OCI-LY1 (cell line): ENCODE measurements around the gene DSC3.

ENCODE experiments used
- H2AFZ ChIP-seq: fragments of 200-600 bp; sonication (generic), shearing (Covaris generic); 2 replicates; pipeline ENCODE4 v1.6.0; 2014; ENCODE audit warnings: antibody characterized with exemption, mild to moderate bottlenecking, low read length
- H3F3A ChIP-seq: fragments of 200-600 bp; sonication (generic), shearing (Covaris generic); 2 replicates; pipeline ENCODE4 v1.6.0; 2014; ENCODE audit warnings: mild to moderate bottlenecking, antibody characterized with exemption, low read length, moderate library complexity; ENCODE audit not compliant: insufficient read depth
- H3K27ac ChIP-seq: fragments of 200-600 bp; sonication (generic); 2 replicates; pipeline ENCODE4 v1.5.1; 2014; ENCODE audit warnings: low read length, mixed run types, mild to moderate bottlenecking, low read depth; ENCODE audit not compliant: poor library complexity, severe bottlenecking
- H3K27me3 ChIP-seq: fragments of 200-600 bp; sonication (generic); 2 replicates; pipeline ENCODE4 v1.6.0; 2014; ENCODE audit warnings: antibody characterized with exemption, mild to moderate bottlenecking, low read length, moderate library complexity; ENCODE audit not compliant: insufficient read depth
- H3K36me3 ChIP-seq: fragments of 200-600 bp; sonication (generic); 2 replicates; pipeline ENCODE4 v1.6.1; 2014; ENCODE audit warnings: mild to moderate bottlenecking, antibody characterized with exemption, low read length, moderate library complexity, mixed read lengths; ENCODE audit not compliant: insufficient read depth
- H3K4me1 ChIP-seq: fragments of 200-600 bp; sonication (generic); 2 replicates; pipeline ENCODE4 v1.5.1; 2014; ENCODE audit warnings: mild to moderate bottlenecking, low read length, moderate library complexity; ENCODE audit not compliant: insufficient read depth, severe bottlenecking
- H3K4me2 ChIP-seq: fragments of 200-600 bp; sonication (generic), shearing (Covaris generic); 2 replicates; pipeline ENCODE4 v1.6.1; 2014; ENCODE audit warnings: low read length
- H3K4me3 ChIP-seq: fragments of 200-600 bp; sonication (generic); 2 replicates; pipeline ENCODE4 v1.5.1; 2014; ENCODE audit warnings: low read length, low read depth, mild to moderate bottlenecking, mixed read lengths; ENCODE audit not compliant: poor library complexity, severe bottlenecking
- H3K79me2 ChIP-seq: fragments of 200-600 bp; shearing (Covaris generic); 2 replicates; pipeline ENCODE4 v1.6.1; 2016; ENCODE audit warnings: mixed run types, low read length, mixed read lengths; ENCODE audit not compliant: insufficient read depth
- H3K9ac ChIP-seq: fragments of 200-600 bp; sonication (generic), shearing (Covaris generic); 2 replicates; pipeline ENCODE4 v1.6.1; 2014; ENCODE audit warnings: mild to moderate bottlenecking, low read length, mixed read lengths
- H3K9me2 ChIP-seq: fragments of 200-600 bp; sonication (generic), shearing (Covaris generic); 2 replicates; pipeline ENCODE4 v1.6.1; 2014; ENCODE audit warnings: low read depth, mild to moderate bottlenecking, low read length, mixed read lengths
- H3K9me3 ChIP-seq: fragments of 200-600 bp; shearing (Covaris generic); 2 replicates; pipeline ENCODE4 v1.6.1; 2014; ENCODE audit warnings: low read length, mixed read lengths
- H4K20me1 ChIP-seq: fragments of 200-600 bp; sonication (generic), shearing (Covaris generic); 2 replicates; pipeline ENCODE4 v1.6.0; 2016; ENCODE audit warnings: mild to moderate bottlenecking, low read length; ENCODE audit not compliant: insufficient read depth
- EZH2 ChIP-seq: fragments of 200-600 bp; sonication (generic), shearing (Covaris generic); IDR thresholded peaks from 2 replicates; pipeline ENCODE4 v1.8.0; 2017; ENCODE audit warnings: borderline replicate concordance, mixed run types, mild to moderate bottlenecking, antibody characterized with exemption, low read length, moderate library complexity, mixed read lengths
- TF ChIP-seq, protein P1 (sequence below): fragments of 200-600 bp; sonication (generic), shearing (Covaris generic); IDR thresholded peaks from 2 replicates; pipeline ENCODE4 v1.5.1; 2017; ENCODE audit warnings: mild to moderate bottlenecking, antibody characterized with exemption, low read length, moderate library complexity, mixed read lengths

DSC3 gene

GRCh38 chr18:31079973-31080372, 37.4 kb upstream of the DSC3 start:
- no peaks in the 10 kb centered on the region for H3K9me2 ChIP-seq
- no peaks in the 10 kb centered on the region for H4K20me1 ChIP-seq
- no peak overlapping the region for H3K4me3 ChIP-seq
- H3K27ac ChIP-seq = no peak overlapping the region
- H3K9me3 ChIP-seq = no peaks in the 10 kb centered on the region
- no peak overlapping the region for H2AFZ ChIP-seq
- no peak for TF ChIP-seq EZH2
- TF ChIP-seq, protein P1, sequence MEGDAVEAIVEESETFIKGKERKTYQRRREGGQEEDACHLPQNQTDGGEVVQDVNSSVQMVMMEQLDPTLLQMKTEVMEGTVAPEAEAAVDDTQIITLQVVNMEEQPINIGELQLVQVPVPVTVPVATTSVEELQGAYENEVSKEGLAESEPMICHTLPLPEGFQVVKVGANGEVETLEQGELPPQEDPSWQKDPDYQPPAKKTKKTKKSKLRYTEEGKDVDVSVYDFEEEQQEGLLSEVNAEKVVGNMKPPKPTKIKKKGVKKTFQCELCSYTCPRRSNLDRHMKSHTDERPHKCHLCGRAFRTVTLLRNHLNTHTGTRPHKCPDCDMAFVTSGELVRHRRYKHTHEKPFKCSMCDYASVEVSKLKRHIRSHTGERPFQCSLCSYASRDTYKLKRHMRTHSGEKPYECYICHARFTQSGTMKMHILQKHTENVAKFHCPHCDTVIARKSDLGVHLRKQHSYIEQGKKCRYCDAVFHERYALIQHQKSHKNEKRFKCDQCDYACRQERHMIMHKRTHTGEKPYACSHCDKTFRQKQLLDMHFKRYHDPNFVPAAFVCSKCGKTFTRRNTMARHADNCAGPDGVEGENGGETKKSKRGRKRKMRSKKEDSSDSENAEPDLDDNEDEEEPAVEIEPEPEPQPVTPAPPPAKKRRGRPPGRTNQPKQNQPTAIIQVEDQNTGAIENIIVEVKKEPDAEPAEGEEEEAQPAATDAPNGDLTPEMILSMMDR = no peak
- H3K9ac ChIP-seq = no peak overlapping the region
- H3K79me2 ChIP-seq = no peaks in the 10 kb centered on the region
- H3K4me2 ChIP-seq = no peak overlapping the region
- no peaks in the 10 kb centered on the region for H3K4me1 ChIP-seq
- H3F3A ChIP-seq = no peaks in the 10 kb centered on the region
- no peaks in the 10 kb centered on the region for H3K36me3 ChIP-seq
- H3K27me3 ChIP-seq = no peaks in the 10 kb centered on the region

DNA sequence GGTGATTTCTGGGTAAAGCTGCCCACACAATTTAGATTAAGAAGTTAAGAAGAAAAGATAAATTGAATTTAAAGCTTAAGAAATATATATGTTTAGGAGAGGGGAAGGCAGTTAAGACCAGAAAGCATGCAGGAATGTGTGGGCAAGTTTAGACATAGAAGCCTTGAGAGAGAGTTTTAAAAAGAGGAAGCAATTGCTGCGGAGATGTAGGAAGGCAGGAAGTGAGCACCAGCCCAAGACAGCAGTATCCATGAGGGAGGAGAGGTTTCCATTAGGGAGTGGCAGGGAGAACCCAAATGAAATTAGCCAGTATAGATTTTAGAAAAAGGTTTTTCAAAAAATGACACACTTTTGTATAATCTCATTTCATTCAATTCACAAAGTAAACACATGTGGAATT, 35.3 kb upstream of the DSC3 start:
- no peak overlapping the region for H3K9ac ChIP-seq
- H3K9me3 ChIP-seq = no peaks in the 10 kb centered on the region
- H3K9me2 ChIP-seq = no peaks in the 10 kb centered on the region
- no peak overlapping the region for H2AFZ ChIP-seq
- no peak overlapping the region for H3K4me2 ChIP-seq
- no peaks in the 10 kb centered on the region for H3F3A ChIP-seq
- H3K4me1 ChIP-seq = no peaks in the 10 kb centered on the region
- no peaks in the 10 kb centered on the region for H3K27me3 ChIP-seq
- no peaks in the 10 kb centered on the region for H3K79me2 ChIP-seq
- TF ChIP-seq, protein P1 = no peak
- no peak for TF ChIP-seq EZH2
- H3K4me3 ChIP-seq = no peak overlapping the region
- no peaks in the 10 kb centered on the region for H4K20me1 ChIP-seq
- H3K27ac ChIP-seq = no peak overlapping the region
- H3K36me3 ChIP-seq = no peaks in the 10 kb centered on the region

DNA sequence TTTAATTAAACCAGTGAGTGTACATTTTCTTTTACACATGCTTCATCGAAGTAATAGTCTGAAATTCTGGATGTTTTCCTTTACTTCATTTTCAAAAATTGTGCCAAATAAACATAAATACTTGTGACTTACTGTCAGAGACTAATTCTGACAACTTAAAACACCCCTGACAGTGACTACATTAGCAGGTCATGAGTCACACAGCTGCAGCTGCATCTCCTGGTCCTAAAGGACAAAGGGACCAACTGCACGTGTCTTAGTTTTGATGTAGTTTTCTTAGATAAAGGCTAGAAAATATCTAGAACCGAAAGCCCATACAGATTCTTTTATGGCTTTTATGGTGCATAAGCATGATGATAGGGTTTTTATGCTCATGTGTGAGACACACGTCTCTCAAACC, 29.6 kb upstream of the DSC3 start:
- Histone ChIP-seq H3K9ac (no peak overlapping the region), H4K20me1 (no peaks in the 10 kb centered on the region), H3K79me2 (no peaks in the 10 kb centered on the region), H3K9me3 (no peaks in the 10 kb centered on the region), H3K27ac (no peak overlapping the region), H2AFZ (no peak overlapping the region), H3K4me3 (no peak overlapping the region), H3K9me2 (no peaks in the 10 kb centered on the region), H3K4me1 (no peaks in the 10 kb centered on the region), H3K36me3 (no peaks in the 10 kb centered on the region), H3K4me2 (no peak overlapping the region), H3F3A (no peaks in the 10 kb centered on the region), H3K27me3 (no peaks in the 10 kb centered on the region)
- TF ChIP-seq EZH2 = no peak
- TF ChIP-seq, protein P1 = no peak
